ENCODE results near the gene RPP25.

DNA sequence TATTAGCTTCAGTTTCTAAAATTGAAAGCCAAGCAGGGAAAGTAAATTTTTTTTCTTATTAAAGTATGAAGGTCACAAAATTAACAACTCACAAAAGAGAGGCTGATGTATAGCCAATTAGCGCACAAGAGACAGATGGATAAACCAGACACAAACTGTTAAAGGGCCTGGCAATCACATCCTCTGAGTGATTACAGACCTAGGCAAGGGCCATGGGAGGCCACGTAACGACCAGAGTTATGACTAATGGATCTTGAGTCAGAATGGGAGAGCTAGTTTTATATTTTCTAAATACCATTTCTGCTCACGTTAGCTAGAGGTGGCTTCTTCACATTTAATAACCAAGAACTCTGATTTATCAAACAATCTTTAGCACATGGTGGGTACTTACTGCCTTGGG lies 21.0 kb upstream of the RPP25 start:
- TF ChIP-seq CTCF (IDR thresholded peaks at IDR 0.05) (no peak), POLR2A (IDR thresholded peaks at IDR 0.05) (no peak)

Data from thyroid gland (tissue), 4 donors.